ENCODE measurements around the gene ADGRE1.

DNA sequence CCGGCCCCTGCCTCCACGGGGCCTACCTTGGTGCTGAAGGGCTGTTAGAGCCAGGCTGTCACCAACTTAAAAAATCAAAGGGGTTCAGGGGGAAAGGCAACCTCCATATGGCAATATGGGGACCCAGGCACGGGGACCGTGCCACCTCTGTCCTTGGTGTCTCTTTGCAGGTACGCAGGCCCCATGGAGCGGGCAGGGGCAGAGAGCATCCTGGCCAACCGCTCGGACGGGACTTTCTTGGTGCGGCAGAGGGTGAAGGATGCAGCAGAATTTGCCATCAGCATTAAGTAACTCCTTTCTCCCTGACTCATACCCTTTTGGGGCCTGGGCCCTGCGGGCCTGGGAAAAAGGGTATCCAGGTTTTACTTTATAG lies 39.6 kb upstream of the ADGRE1 start:
- TF ChIP-seq CTCF (IDR thresholded peaks at IDR 0.05; ENCODE audit: low read depth, low read length, missing input control): no peak
- TF ChIP-seq RAD21 (IDR thresholded peaks at IDR 0.05): no peak
- no peak for TF ChIP-seq EGR1 (IDR thresholded peaks at IDR 0.05; ENCODE audit: low read depth in 2 of 2)
- no peak for TF ChIP-seq MAX (IDR thresholded peaks at IDR 0.05)
- no peak for TF ChIP-seq REST (IDR thresholded peaks at IDR 0.05)
- TF ChIP-seq HNF4A (conservative IDR thresholded peaks at IDR 0.05): no peak
- no peak for TF ChIP-seq JUND (IDR thresholded peaks at IDR 0.05)
- TF ChIP-seq, protein P1, sequence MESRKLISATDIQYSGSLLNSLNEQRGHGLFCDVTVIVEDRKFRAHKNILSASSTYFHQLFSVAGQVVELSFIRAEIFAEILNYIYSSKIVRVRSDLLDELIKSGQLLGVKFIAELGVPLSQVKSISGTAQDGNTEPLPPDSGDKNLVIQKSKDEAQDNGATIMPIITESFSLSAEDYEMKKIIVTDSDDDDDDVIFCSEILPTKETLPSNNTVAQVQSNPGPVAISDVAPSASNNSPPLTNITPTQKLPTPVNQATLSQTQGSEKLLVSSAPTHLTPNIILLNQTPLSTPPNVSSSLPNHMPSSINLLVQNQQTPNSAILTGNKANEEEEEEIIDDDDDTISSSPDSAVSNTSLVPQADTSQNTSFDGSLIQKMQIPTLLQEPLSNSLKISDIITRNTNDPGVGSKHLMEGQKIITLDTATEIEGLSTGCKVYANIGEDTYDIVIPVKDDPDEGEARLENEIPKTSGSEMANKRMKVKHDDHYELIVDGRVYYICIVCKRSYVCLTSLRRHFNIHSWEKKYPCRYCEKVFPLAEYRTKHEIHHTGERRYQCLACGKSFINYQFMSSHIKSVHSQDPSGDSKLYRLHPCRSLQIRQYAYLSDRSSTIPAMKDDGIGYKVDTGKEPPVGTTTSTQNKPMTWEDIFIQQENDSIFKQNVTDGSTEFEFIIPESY (IDR thresholded peaks at IDR 0.05): no peak
- TF ChIP-seq YY1 (IDR thresholded peaks at IDR 0.05): no peak
- TF ChIP-seq GABPA (IDR thresholded peaks at IDR 0.05 in 1 of 2, conservative IDR thresholded peaks at IDR 0.05 in 1 of 2): no peak
